HEK293 (cell line): ENCODE data around the gene IFI27L1.

Experiments
- CTCF ChIA-PET: fragments of 350-600 bp; formaldehyde crosslinking; extraction: SDS; loops from one replicate; lab custom pipeline; 2021; ENCODE audit warnings: antibody characterized with exemption; lab: Yijun Ruan, JAX
- POLR2A ChIA-PET: fragments of 300-600 bp; formaldehyde crosslinking; extraction: SDS; loops from one replicate; lab custom pipeline; 2020; ENCODE audit warnings: antibody characterized with exemption, inconsistent platforms; lab: Yijun Ruan, JAX
- H3K27ac ChIP-seq: fragments of 200-500 bp; sonication (Bioruptor generic); 2 replicates; pipeline ENCODE4 v1.5.1; 2014; ENCODE audit warnings: low read depth, low read length, control low read depth, inconsistent platforms; ENCODE audit errors: extremely low read depth
- H3K36me3 ChIP-seq, 2 experiments: fragments of 200-500 bp in 1 of 2; sonication (Bioruptor generic) in 1 of 2; 1 replicate in 1 of 2; 2 replicates in 1 of 2; pipeline ENCODE4 v1.5.1; 2014 to 2017; ENCODE audit warnings: inconsistent platforms in 2 of 2, low read length in 2 of 2; ENCODE audit not compliant: control insufficient read depth in 2 of 2, insufficient read depth in 1 of 2
- H3K4me1 ChIP-seq: fragments of 200-500 bp; sonication (Bioruptor generic); 2 replicates; pipeline ENCODE4 v1.5.1; 2014; ENCODE audit warnings: mild to moderate bottlenecking, low read length, inconsistent platforms; ENCODE audit not compliant: control insufficient read depth, insufficient read depth
- H3K4me3 ChIP-seq: 2 replicates; pipeline ENCODE4 v1.5.1; 2011; ENCODE audit warnings: low read depth, mild to moderate bottlenecking, control low read depth, low read length, moderate library complexity
- H3K9me3 ChIP-seq: fragments of 200-500 bp; sonication (Bioruptor generic); 2 replicates; pipeline ENCODE4 v1.5.1; 2014; ENCODE audit warnings: low read depth, low read length, inconsistent platforms; ENCODE audit not compliant: control insufficient read depth, insufficient read depth
- GFI1B ChIP-seq: fragments of 450-650 bp; formaldehyde crosslinking; IDR thresholded peaks from 2 replicates; pipeline ENCODE4 v1.5.1; 2016; ENCODE audit warnings: missing biosample characterization, missing genetic modification characterization
- GLI4 ChIP-seq: fragments of 450-650 bp; formaldehyde crosslinking; IDR thresholded peaks from 2 replicates; pipeline ENCODE4 v1.5.1; 2016; ENCODE audit warnings: missing biosample characterization, missing genetic modification characterization
- MYNN ChIP-seq: fragments of 450-650 bp; formaldehyde crosslinking; IDR thresholded peaks from 2 replicates; pipeline ENCODE4 v1.5.1; 2016; ENCODE audit warnings: missing biosample characterization, missing genetic modification characterization, borderline replicate concordance
- SETDB1 ChIP-seq: IDR thresholded peaks from one replicate; pipeline ENCODE4 v1.6.1; 2017; ENCODE audit warnings: mild to moderate bottlenecking, low read length, moderate library complexity, mixed read lengths; ENCODE audit not compliant: insufficient read length
- ZBTB6 ChIP-seq: fragments of 450-650 bp; formaldehyde crosslinking; IDR thresholded peaks from 2 replicates; pipeline ENCODE4 v1.5.1; 2017; ENCODE audit warnings: missing biosample characterization, missing genetic modification characterization
- ZNF10 ChIP-seq: fragments of 450-650 bp; formaldehyde crosslinking; IDR thresholded peaks from 2 replicates; pipeline ENCODE4 v1.5.1; 2017; ENCODE audit warnings: missing biosample characterization, missing genetic modification characterization
- ZNF155 ChIP-seq: fragments of 450-650 bp; formaldehyde crosslinking; IDR thresholded peaks from 2 replicates; pipeline ENCODE4 v1.5.1; 2016; ENCODE audit warnings: missing biosample characterization, missing genetic modification characterization
- ZNF174 ChIP-seq: fragments of 450-650 bp; formaldehyde crosslinking; IDR thresholded peaks from 2 replicates; pipeline ENCODE4 v1.5.0; 2017; ENCODE audit warnings: missing biosample characterization, mild to moderate bottlenecking, missing genetic modification characterization
- ZNF184 ChIP-seq: fragments of 450-650 bp; IDR thresholded peaks from 2 replicates; pipeline ENCODE4 v1.5.1; 2018; ENCODE audit warnings: missing biosample characterization, mild to moderate bottlenecking, missing genetic modification characterization
- ZNF202 ChIP-seq: fragments of 450-650 bp; formaldehyde crosslinking; IDR thresholded peaks from 2 replicates; pipeline ENCODE4 v1.5.1; 2016; ENCODE audit warnings: missing biosample characterization, missing genetic modification characterization, borderline replicate concordance
- ZNF239 ChIP-seq: fragments of 450-650 bp; formaldehyde crosslinking; IDR thresholded peaks from 2 replicates; pipeline ENCODE4 v1.5.1; 2016; ENCODE audit warnings: missing biosample characterization, missing genetic modification characterization
- ZNF292 ChIP-seq: fragments of 450-650 bp; formaldehyde crosslinking; IDR thresholded peaks from 2 replicates; pipeline ENCODE4 v1.5.1; 2016; ENCODE audit warnings: low read depth, missing biosample characterization, missing genetic modification characterization, borderline replicate concordance
- ZNF324 ChIP-seq: fragments of 450-650 bp; formaldehyde crosslinking; IDR thresholded peaks from 2 replicates; pipeline ENCODE4 v1.5.1; 2016; ENCODE audit warnings: missing biosample characterization, missing genetic modification characterization
- ZNF341 ChIP-seq: fragments of 450-650 bp; formaldehyde crosslinking; IDR thresholded peaks from 2 replicates; pipeline ENCODE4; 2016; ENCODE audit warnings: low read depth, missing biosample characterization, missing genetic modification characterization
- ZNF513 ChIP-seq: fragments of 450-650 bp; IDR thresholded peaks from 2 replicates; pipeline ENCODE4 v1.5.1; 2018; ENCODE audit warnings: missing biosample characterization, missing genetic modification characterization
- ZNF521 ChIP-seq: fragments of 450-650 bp; formaldehyde crosslinking; IDR thresholded peaks from 2 replicates; pipeline ENCODE4 v1.5.1; 2017; ENCODE audit warnings: missing biosample characterization, mild to moderate bottlenecking, missing genetic modification characterization
- ZNF548 ChIP-seq: fragments of 450-650 bp; formaldehyde crosslinking; IDR thresholded peaks from 2 replicates; pipeline ENCODE4 v1.5.1; 2016; ENCODE audit warnings: missing biosample characterization, missing genetic modification characterization
- ZNF549 ChIP-seq: fragments of 450-650 bp; IDR thresholded peaks from 2 replicates; pipeline ENCODE4 v1.5.1; 2018; ENCODE audit warnings: missing biosample characterization, missing genetic modification characterization, mild to moderate bottlenecking, inconsistent platforms, moderate library complexity
- ZNF621 ChIP-seq: fragments of 450-650 bp; formaldehyde crosslinking; IDR thresholded peaks from 2 replicates; pipeline ENCODE4 v1.5.1; 2017; ENCODE audit warnings: missing biosample characterization, missing genetic modification characterization
- ZNF624 ChIP-seq: fragments of 450-650 bp; formaldehyde crosslinking; IDR thresholded peaks from 2 replicates; pipeline ENCODE4 v1.5.1; 2017; ENCODE audit warnings: missing biosample characterization, missing genetic modification characterization
- ZNF654 ChIP-seq: fragments of 450-650 bp; formaldehyde crosslinking; IDR thresholded peaks from 2 replicates; pipeline ENCODE4 v1.5.1; 2016; ENCODE audit warnings: low read depth, missing biosample characterization, missing genetic modification characterization
- ZNF747 ChIP-seq: fragments of 450-650 bp; formaldehyde crosslinking; IDR thresholded peaks from 2 replicates; pipeline ENCODE4 v1.5.1; 2016; ENCODE audit warnings: missing biosample characterization, missing genetic modification characterization
- ZSCAN30 ChIP-seq: fragments of 450-650 bp; IDR thresholded peaks from 2 replicates; pipeline ENCODE4 v1.5.1; 2018; ENCODE audit warnings: missing biosample characterization, mild to moderate bottlenecking, missing genetic modification characterization, moderate library complexity

Gene IFI27L1

GRCh38 chr14:94125659-94126418 is 44.7 kb downstream of the IFI27L1 start:
- POLR2A ChIA-PET = no interaction called here
- H3K4me1 ChIP-seq = peaks cover 3% of the 10 kb centered on the region; the same call in 1 of the 2 replicates
- H3K9me3 ChIP-seq = no peaks in the 10 kb centered on the region
- no peak overlapping the region for H3K4me3 ChIP-seq
- CTCF ChIA-PET = interaction anchor here (0.6 to 1.4 kb wide), 2 partner anchors 11 to 54 kb away, joined by 3 to 6 read pairs; no protein-coding TSS in a partner anchor
- H3K27ac ChIP-seq = no peak overlapping the region
- no peak for TF ChIP-seq ZNF549 (tag by site-specific recombination)
- no peak for TF ChIP-seq ZNF624 (tag by site-specific recombination)
- TF ChIP-seq ZNF747 (tag by site-specific recombination) = no peak
- TF ChIP-seq ZNF184 (tag by site-specific recombination) = no peak
- no peak for TF ChIP-seq ZNF292 (tag by site-specific recombination)
- no peak for TF ChIP-seq ZNF155 (tag by site-specific recombination)
- TF ChIP-seq ZNF654 (tag by site-specific recombination) = no peak
- TF ChIP-seq ZNF548 (tag by site-specific recombination) = no peak
- H3K36me3 ChIP-seq = no peaks in the 10 kb centered on the region

- POLR2A ChIA-PET = no interaction called here
- no peak for TF ChIP-seq MYNN (tag by site-specific recombination)
- TF ChIP-seq ZNF513 = no peak
- TF ChIP-seq ZNF621 (tag by site-specific recombination) = no peak
- no peak for TF ChIP-seq ZNF324 (tag by site-specific recombination)
- TF ChIP-seq ZNF549 (tag by site-specific recombination) = no peak
- TF ChIP-seq ZNF341 = no peak
- TF ChIP-seq GLI4 = no peak
- TF ChIP-seq ZSCAN30 (tag by site-specific recombination) = no peak
- no peak for TF ChIP-seq ZNF521 (tag by site-specific recombination)
- no peak for TF ChIP-seq ZBTB6
- no peak for TF ChIP-seq ZNF174 (tag by site-specific recombination)
- no peak for TF ChIP-seq GFI1B (tag by site-specific recombination)
- no peak for TF ChIP-seq SETDB1
- no peak for TF ChIP-seq ZNF10 (tag by site-specific recombination)
- TF ChIP-seq ZNF239 (tag by site-specific recombination) = no peak
- TF ChIP-seq, all 188 proteins: peak for 0
- Histone ChIP-seq H3K27ac (no peak overlapping the region), H3K4me1 (peaks cover 3% of the 10 kb centered on the region; the same call in 1 of the 2 replicates), H3K4me3 (no peak overlapping the region), H3K9me3 (no peaks in the 10 kb centered on the region), H3K36me3 (no peaks in the 10 kb centered on the region)
- CTCF ChIA-PET = no interaction called here
Observed at GRCh38 chr14:94126419-94126677, 45.2 kb downstream of the IFI27L1 start.

- Histone ChIP-seq H3K4me1 (peaks cover 3% of the 10 kb centered on the region; the same call in 1 of the 2 replicates), H3K4me3 (no peak overlapping the region), H3K36me3 (no peaks in the 10 kb centered on the region), H3K27ac (no peak overlapping the region), H3K9me3 (no peaks in the 10 kb centered on the region)
- TF ChIP-seq ZNF202 (tag by site-specific recombination) = no peak
- ChIA-PET CTCF (no interaction called here), POLR2A (no interaction called here)
Observed at GRCh38 chr14:94126800-94127199, 45.7 kb downstream of the IFI27L1 start.
